HG03571 (cell line): ENCODE measurements around the gene ZNF611.
"Not testable (repeated sequence)": the region's sequence is repeated elsewhere in the genome, so short reads cannot be mapped to it uniquely, and the experiment has no call there.

Experiments
- ATAC-seq: cut with Tn5 transposase; IDR thresholded peaks from one replicate; pipeline ENCODE4 v1.9.1; 2021; ENCODE audit not compliant: unreplicated experiment

ZNF611 gene

DNA sequence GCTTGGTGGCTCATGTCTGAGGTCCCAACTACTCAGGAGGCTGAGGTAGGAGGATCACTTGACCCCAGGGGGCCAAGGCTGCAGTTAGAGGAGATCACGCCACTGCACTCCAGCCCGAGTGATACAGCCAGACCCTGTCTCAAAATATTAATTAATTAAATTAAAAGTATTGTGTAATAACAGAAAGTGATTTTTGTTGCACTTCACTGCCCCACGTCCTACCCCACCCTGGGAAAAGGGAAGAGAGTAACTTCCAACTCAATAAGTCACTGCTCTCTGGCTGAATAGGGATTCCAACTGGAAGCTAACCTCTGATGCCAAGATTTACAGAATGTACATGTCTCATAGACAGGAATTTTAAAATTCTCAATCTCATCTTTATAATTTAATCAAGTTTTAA lies 47.2 kb downstream of the ZNF611 start:
- no peak for ATAC-seq

DNA sequence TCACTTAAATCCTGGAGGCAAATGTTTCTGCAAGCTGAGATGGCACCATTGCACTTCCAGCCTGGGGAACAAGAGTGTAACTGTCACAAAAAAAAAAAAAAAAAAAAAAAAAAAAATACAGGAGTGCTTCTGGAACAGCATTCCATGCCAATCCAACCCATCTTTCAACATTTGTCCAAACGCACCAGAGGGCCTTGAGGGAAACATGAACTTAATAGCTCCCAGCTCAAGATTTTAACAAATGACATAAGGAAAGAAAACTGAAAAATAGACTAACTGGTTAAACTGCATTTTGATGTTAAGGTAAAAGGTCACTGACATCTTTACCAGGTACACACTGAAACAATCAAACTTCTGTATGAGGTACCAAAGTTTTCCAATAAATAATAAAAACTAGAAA lies 49.0 kb downstream of the ZNF611 start:
- no peak for ATAC-seq

DNA sequence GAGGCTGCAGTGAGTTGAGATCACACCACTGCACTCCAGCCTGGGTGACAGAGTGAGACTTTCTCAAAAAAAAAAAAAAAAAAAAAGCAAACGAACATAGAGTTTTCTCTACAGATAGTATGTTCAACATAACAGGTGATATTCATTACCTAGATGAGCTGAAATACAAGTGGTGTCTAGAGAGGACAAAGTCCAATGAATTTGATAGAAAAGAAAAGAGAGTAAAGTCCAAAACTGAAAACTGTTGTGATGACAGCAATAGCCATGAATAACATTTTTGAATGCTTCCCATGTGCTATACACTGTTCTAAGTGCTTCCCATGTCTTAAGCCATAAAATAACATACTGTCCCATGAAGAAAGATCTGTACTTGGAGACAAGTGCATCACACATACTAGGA lies 53.6 kb downstream of the ZNF611 start:
- ATAC-seq, result not testable (repeated sequence)

DNA sequence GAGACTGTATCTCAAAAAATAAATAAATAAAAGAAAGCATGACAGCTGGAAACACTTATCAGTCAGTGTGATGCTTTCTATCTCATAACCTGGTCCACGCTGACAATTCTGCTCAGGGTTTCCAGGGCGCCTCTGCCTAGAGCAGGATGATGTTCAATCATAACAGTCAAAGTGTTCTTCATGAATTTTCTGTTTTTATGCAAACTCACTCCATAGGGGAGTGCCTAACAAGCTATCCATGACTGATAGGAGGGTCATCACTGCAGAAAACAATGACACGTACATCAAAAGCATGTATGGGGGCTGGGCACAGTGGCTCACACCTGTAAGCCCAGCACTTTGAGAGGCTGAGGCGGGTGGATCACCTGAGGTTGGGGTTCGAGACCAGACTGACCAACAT lies 55.2 kb downstream of the ZNF611 start:
- ATAC-seq, result no peak

DNA sequence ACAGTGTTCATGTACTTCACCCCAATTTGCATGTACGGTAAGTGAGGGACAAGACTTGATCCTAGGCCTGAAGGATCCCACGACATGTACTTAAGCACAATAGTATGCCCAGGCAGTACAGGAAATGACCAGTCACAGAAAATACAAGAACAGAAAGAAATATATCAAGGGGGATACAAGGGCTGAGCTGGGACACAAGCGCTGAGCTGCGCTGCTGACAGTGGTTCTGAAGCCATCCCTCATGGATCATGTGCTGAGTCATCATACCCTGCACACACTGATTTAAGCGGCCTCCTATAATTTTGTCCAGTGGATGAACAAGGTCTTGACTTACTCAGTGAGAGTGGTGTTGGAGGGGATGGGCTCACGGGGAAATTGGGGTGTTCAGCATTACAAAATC lies 59.6 kb downstream of the ZNF611 start:
- ATAC-seq, result not testable (repeated sequence)

DNA sequence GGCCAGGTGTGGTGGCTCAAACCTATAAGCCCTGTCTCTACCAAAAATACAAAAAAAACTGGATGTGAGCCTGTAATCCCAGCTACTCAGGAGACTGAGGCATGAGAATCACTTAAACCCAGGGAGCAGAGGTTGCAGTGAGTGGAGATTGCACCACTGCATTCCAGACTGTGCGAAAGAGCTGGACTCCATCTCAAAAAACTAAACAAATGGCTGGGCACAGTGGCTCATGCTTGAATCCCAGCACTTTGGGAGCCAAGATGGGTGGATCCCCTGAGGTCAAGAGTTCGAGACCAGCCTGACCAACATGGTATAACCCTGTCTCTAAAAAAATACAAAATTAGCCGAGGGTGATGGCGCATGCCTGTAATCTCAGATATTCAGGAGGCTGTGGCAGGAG lies 61.8 kb downstream of the ZNF611 start:
- ATAC-seq, result no peak

DNA sequence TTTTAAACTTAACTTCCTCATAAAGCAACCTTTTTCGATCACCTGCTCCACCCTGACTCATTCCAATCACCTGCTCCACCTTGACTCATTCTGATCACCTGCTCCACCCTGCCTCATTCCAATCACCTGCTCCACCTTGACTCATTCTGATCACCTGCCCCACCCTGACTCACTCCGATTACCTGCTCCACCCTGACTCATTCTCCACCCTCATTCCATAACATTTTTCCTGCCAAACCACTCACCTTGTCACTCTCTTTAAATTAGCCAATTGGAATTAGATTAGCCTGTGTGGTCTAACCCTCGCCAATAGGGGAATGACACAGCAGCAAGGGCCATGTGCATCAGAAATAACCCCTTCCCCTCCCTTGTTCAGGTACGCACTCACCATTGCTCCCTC lies 64.8 kb downstream of the ZNF611 start:
- ATAC-seq, result no peak

DNA sequence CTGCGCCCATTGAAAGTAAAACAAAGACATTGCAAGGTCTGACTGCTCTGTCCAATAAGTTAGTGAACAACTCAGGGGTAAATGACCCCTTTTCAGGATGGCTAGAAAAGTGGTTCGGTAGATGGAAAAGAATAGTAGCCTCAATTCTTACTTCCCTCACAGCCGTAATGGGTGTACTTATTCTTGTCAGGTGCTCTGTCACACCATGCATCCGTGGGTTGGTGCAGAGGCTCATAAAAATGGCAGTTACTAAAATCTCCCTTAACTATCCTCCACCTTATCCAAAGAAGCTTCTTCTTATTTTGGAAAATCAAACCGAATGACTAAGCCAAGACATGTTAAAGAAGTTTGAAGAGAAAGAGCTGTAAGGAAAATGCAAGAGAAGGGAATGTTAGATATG lies 65.3 kb downstream of the ZNF611 start:
- no peak for ATAC-seq

DNA sequence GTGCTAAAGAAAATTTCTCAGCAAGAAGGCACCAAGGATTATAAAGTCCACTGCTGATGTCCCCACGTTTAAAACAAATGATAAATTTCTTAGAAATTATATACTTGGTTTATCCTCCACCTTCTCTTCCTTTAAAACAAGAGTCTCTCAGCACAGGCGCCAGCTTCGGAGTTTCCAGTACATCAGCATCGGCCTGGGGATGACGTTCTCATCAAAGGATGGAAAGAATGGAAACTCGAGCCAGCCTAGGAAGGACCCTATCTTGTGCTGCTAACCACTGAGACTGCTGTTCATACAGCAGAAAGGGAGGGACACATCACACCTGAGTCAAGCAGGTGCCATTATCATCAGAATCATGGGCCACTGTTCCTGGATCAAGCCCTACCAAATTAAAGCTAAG lies 66.9 kb downstream of the ZNF611 start:
- ATAC-seq, result no peak

DNA sequence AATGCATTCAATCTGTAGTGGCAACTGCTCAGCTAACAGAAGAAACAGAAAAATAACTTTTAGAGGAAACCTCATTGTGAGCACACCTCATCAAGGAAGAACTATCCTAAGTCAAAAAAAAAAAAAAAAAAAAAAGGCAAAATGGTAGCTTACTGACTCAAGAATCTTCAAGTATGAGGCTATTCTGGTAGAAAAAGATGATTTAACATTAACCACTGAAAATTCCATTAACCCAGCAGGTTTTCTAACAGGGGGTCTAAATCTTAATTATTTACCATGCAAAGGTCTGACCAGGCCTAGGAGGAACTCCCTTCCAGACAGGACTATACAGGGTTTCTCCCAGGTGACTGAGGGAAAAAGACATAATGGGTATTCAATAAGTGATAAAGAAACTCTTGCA lies 68.3 kb downstream of the ZNF611 start:
- ATAC-seq, result no peak

DNA sequence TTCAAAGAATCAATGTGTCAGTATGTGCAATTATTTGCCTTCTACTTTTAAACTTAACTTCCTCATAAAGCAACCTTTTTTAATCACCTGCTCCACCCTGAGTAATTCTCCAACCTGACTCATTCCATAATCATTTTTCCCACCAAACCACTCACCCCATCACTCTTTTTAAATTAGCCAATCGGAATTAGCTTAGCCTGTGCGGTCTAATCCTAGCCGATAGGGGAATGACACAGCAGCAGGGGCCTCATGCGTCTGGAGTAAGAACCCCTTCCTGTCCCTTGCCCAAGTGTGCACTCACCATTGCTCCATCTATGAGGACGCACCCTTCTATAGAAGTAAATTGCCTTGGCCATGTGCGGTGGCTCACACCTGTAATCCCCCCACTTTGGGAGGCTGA lies 69.3 kb downstream of the ZNF611 start:
- ATAC-seq, result no peak

DNA sequence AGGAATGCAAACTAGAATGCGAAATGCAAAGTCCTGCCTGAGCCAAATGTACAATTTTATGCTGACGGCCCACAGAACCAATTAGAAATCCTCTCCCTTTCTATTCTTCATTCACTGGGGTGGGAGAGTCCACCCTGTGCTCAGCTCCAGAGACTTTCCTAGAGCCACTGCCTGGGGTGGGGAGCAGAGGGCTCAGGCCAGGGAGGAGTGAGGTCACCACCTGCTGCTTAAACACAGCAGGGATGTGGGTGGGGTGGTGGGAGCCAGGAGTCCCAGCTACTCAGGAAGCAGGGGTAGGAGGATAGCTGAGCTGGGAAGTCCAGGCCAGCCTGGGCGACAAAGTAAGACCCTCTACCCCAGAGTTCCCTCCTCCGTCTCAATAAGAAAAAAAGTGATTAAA lies 69.8 kb downstream of the ZNF611 start:
- no peak for ATAC-seq

DNA sequence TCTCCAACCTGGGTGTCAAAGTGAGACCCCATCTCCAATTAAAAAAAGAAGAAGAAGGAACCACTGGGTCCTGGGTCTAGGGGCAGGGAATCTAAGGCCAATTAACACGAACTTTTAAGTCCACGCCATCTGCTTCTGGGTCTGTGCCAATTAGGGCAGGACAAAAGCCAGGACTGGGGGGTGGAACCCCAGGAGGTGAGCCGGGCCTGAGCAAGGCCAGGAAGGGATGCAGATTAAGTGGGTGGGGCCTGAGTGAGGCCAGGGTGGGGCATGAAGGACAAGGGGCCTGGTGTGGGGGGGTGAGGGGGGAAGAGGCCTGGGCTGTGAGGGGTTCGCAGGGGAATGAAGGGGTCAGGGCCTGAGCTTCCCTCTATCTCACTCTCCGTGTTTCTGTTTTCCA lies 70.4 kb downstream of the ZNF611 start:
- no peak for ATAC-seq

DNA sequence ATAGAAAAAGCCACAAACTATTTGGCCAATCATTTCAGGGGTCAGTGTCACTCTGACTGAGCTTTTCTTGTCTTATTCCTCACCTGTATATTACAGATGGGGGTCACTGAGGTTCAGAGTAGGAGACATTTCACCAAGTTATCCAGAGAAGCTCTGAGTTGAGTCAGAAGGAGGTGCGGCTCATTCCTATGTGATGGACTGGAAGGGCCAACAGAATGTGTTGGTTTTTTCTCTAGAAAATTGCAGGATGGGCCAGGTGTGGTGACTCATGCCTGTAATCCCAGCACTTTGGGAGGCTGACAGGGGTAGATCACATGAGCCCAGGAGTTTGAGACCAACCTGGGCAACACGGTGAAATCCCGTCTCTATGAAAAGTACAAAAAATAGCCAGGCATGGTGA lies 72.2 kb downstream of the ZNF611 start:
- no peak for ATAC-seq

DNA sequence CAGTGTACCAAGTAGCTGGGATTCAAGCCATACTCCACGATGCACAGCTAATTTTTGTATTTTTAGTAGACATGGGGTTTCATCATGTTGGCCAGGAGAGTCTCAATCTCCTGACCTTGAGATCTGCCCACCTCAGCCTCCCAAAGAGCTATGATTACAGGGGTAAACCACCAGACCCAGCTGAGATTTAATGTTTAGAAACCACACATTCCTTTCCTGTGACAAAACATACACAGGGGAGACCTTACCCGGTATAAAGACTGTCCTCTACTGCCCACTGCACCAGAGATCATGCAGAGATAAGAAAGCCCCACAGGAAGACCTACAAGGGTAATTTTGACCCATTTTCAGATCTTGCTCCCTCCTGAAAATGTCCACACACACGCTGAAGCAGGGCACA lies 73.9 kb downstream of the ZNF611 start:
- ATAC-seq, result no peak

DNA sequence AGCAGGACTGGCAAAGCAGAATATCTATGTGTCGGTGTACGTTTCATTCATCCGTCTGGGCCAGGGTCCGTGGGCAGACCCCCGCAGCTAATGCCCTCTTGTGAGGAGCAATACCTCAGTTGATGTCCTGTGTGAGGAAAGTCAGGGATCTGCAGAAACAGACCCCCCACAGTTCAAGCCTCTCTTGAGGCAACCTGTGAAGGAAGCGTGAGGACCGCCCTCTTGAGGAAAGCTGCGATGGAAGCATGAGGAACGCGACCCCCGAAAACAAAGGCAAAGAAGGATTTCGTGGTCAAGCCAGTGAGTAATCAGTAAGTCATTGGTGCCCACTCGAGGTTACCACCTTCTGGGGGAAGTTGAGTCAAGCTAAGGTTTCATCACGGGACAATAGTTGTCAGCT lies 75.8 kb downstream of the ZNF611 start:
- no peak for ATAC-seq

DNA sequence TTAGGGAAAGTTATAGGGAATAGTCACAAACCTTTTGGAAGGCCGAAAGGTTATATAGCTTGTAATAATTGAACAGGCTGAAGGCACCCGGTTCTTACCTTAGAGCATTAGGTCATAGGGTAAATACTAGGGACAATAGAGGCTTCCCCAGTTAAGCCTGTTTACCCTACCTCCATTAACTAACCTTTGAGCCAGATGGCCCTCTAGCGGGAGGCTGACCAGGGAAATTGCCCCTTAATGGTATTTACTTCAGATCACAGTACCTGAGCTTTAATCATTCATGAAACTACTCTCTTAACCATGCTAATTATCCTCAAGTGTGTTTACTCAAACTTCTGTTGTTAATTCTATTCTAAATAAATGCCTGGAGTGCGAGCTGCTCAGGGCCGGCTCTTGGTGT lies 76.2 kb downstream of the ZNF611 start:
- ATAC-seq, result no peak

DNA sequence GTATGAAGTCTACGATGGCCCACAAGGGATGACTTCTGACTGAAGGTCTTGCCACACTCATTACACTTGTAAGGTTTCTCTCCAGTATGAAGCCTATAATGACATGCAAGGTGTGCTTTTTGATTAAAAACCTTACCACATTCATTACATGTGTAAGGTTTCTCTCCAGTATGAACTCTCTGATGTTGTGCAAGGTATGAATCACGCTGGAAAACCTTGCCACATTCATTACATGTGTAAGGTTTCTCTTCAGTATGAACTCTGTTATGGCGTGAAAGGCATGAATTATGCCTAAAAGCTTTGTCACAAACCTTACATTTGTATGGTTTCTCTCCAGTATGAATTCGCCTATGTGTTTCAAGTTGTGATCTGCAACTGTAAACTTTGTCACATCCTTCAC lies 81.7 kb downstream of the ZNF611 start:
- ATAC-seq, result no peak
